Fibroblast of peridontal ligament (primary cell): Measurements from ENCODE around the gene KITLG.
"Not testable (repeated sequence)": the region's sequence is repeated elsewhere in the genome, so short reads cannot be mapped to it uniquely, and the experiment has no call there.

ENCODE experiments used
- DNase-seq: peaks from one replicate; pipeline ENCODE4 v3.0.0-alpha.2; 2010; ENCODE audit errors: extremely low read depth

KITLG gene

GRCh38 chr12:88576866-88577265 lies 3.4 kb downstream of the KITLG start:
- no peak for DNase-seq

GRCh38 chr12:88575361-88575970 lies 4.8 kb downstream of the KITLG start:
- DNase-seq: no peak

- DNase-seq: no peak
These were observed 6.0 kb downstream of the KITLG start for GRCh38 chr12:88574278-88574677.

DNA sequence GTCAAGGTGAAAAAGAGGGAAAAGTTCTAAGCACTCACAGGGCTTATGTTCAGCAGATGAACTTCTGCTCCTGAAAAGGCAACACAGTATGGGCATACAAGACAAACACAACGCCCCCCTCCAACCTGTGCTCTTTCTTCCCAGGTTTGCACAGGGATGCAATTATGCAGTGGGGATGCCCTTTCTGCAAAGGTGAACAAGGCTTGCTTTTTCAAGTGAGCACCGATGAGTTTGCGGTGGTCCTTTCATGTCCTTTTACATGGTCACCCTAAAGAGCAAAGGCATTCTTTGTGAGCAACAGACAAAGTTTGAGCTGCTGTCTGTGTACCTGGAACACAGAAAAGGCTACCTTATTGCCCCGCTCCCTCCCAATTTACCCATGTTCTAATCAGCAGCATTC lies 6.7 kb downstream of the KITLG start:
- no peak for DNase-seq

DNA sequence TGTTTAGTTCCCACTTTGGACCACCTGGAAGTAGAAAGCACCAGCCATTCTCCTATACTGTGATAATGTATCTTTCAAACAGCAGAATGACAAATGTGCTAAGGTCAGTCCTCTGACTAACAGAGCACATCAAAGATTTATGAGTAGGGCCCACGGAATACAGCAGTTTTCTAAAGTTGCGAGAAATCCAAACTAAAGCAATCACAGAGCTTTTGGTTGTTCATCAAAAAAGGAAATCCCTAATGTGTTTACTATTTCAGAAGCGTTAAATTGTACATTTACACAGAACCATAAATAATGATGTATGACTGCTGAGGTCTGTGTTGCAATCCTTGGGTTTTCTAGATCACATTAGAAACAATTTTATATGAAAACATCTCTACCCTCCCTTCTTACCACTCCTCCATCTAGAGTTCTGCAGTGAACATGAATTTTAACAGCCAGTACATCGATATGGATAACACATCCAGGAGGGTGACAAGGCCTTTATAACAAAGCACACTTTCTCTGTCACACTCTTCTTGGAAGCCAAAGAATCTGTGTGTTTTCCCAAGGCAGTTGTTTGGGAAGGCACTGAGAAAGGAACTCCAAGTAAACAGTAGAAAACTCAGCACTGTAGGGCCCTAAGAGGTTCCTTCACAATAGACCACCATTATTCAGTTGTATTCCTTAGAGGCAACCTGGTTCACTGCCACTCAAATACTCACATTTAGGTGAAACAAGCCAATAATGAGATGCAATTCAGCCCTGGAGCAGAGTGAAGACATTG lies 7.3 kb downstream of the KITLG start:
- peak; percentile 47 for DNase-seq

DNA sequence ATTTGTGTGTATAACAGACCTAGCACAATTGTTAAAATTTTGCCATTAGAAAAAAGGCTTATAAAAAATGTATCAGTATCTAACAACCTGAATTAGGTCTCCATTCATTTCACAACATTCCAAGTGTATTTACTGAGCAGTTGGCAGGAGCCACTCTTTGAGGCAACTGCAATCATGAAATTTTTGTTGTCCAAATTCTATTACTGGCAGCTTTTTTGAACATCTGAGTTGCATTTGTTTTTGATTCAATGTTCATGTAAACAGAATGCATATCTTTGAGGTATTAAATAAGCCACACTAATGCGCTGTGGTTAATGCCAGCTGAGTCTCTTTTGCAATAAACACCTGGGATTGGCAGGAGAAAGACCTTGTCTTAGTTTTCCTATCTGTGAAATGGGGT lies 8.7 kb downstream of the KITLG start:
- DNase-seq: peak; percentile 81

GRCh38 chr12:88570103-88570502 lies 10.2 kb downstream of the KITLG start:
- peak; percentile 46 for DNase-seq

- no peak for DNase-seq
These were observed 13.8 kb downstream of the KITLG start for GRCh38 chr12:88566430-88566829.

GRCh38 chr12:88562846-88563582 lies 17.3 kb downstream of the KITLG start:
- DNase-seq: peak; percentile 56

- DNase-seq: no peak
These were observed 18.1 kb downstream of the KITLG start for GRCh38 chr12:88562151-88562550.

- DNase-seq: peak; percentile 40
These were observed 20.5 kb downstream of the KITLG start for GRCh38 chr12:88559772-88560171.

DNA sequence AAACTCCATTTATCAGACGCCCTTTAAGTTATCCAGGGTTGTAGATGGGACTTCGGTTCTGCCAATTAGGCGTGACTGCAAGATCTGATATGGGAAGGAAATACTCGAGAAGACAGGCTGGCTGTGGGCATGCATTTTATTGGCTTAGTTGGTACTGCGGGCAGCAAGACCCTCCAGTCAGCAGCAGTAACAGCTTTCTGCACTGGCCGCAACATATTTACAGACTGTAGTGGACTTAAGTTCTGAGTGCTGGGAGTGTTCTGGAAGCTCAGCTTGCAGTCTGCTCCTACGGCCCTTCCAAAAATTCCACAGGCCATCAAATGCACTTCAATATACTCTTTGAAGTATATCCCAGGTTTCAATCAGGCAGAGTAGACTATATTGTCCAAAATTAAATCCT lies 21.1 kb downstream of the KITLG start:
- no peak for DNase-seq

GRCh38 chr12:88558340-88558867 lies 21.9 kb downstream of the KITLG start:
- no peak for DNase-seq

DNA sequence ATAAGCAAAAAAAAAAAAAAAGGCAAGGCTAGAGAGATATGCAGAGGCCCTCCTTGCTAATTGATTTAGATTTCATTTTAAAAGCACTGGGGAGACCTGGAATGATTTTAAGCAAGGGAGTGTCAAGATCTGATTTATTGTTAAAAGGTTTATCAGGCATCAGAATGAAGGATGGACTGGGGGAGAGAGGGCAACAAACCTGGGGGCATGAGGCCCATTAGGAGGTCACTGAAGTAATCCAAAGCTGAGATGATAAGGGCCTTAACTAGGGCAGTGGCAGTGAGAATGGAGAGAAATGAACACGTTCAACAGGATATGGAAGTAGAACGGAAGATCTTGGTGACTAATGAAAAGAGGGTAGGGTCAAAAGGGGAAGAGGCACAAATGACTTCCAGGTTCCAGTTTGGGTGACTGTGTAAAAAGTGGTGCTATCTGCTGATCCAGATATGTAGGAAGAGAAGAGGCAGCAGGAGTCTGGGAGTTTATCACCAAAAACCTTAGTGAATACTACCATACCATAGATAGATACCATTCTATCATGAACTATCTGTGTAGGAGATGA lies 24.0 kb downstream of the KITLG start:
- DNase-seq: no peak

DNA sequence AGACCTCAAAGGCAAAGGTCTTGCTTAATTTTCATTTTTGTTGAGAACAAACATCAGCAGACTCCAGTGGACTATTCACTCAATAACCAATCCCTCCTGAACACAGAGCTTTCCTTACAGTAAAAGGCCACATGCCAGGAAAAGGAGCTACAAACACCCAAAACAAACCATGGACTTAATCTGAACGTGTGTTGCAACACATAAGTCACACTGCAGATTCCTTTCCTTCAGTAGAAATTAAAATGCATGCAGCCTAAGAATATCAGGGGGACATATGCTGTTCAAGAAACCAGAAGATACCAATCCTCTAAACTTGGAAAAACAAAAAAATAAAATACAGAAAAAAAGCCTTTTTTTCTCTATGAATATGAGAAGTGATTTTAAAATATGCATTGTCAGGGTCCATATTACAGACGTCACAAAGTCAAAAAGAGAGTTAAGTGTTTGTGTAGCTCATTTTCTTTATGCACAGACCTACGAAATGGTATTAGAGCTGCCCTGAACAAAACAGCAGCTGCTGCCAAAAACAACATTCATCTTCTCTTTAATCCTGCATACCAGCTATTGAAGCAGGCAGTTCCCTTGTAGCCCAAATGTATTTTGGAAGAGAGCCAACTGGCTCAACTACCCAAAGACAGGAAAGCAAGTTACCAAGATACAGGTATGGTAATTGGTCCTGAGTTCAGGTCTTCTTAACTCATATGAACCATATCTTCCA lies 26.2 kb downstream of the KITLG start:
- peak; percentile 90 for DNase-seq

DNA sequence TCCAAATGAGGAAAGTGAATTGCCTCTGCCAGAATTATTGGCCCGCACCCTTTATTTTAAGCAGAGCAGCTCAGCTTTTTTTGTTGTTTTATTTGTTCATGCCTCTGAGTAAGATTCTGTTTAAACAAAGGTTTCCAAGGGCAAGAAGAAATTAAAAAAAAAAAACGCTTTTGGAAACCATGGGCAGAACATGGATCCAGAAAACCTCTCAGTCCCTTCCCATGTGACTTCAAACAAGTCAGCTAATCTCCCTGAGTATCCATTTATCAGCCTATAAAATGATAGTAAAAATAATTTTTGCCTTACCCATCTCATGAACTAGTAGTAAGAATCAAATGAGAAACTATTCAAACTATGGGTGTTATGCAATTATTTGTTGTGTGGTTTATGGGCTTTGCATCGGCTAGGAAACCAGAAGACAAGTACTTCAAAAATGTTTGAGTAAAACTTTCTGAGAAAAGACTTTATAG lies 27.6 kb downstream of the KITLG start:
- DNase-seq: peak; percentile 83

DNA sequence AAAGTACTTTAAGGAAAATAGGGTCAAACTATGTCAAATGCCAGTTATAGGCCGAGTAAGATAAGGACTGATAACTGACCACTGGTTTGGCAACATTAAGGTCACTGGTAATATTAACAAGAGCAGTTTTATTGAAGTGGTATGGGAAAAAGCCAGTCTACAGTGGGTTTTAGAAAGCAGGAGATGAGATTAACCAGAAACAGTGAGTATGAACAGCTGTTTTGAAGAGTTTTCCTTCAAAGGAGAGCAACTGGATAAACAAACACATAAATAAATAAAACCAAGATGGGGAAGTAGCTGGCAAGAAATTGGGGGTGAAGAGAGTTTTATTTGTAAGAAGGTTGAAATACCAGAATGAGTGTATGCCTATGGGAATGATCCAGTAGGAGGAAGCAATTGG lies 30.3 kb downstream of the KITLG start:
- peak; percentile 35 for DNase-seq

DNA sequence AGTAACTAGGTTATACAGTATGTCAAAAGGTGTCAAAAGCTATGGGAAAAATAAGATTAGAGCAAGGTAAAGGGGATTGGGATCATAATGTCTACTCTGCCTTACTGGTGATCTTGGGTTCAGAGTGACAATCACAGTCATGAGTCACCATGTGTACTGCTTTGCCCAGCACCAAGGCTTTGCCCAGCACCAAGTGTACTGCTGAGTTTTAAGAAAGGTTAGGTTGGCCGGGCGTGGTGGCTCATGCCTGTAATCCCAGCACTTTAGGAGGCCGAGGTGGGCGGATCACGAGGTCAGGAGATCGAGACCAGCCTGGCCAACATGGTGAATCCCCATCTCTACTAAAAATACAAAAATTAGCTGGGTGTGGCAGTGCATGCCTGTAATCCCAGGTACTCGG lies 32.3 kb downstream of the KITLG start:
- DNase-seq: not testable (repeated sequence)

DNA sequence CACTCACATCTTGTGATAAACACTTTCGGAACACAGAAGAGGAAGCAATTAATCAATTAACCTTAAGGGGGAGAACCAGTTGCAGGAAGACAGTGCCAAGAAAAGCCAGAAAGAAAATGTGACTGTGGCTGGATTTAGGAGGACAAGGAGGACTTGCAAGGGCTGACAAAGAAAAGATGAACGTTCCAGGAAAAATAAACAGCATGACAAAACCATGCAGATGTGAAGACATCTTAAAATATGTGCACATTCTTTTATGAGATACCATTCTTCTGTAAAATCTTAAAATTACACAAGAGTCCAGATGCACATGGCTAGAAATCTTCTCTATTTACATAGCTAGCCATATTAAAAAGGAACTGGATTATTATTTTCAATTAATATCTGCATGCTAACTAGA lies 33.4 kb downstream of the KITLG start:
- DNase-seq: peak; percentile 73

DNA sequence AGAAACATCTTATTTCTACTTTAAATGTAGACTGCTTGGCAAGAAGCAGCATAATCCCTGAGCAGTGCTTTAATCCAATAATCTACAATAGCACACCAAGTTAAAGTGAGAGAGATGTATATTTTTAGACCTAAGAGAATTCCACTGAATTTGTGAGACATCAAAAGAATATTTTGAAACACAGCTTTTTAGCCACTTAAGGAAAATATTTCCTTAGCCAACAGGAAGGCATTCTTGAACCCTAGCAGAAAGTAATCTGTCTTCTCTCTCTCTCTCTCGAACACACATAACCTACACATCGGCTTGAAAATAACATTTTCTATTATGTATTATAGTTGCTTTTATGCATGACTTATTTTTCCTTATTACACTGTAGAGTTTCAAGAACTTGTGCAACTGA lies 34.0 kb downstream of the KITLG start:
- no peak for DNase-seq
